ENCODE results near the gene SLC6A5.

The SLC6A5 gene

GRCh38 chr11:20596205-20597153, 2.9 kb upstream of the SLC6A5 start:
- no peak for DNase-seq (ENCODE audit: low read depth in 4 of 4, low spot score in 1 of 4)

GRCh38 chr11:20597154-20597679, 2.2 kb upstream of the SLC6A5 start:
- no peak for DNase-seq (ENCODE audit: low read depth in 4 of 4, low spot score in 1 of 4)

GRCh38 chr11:20597680-20598484, 1.5 kb upstream of the SLC6A5 start:
- DNase-seq (ENCODE audit: low read depth in 4 of 4, low spot score in 1 of 4): no peak

DNA sequence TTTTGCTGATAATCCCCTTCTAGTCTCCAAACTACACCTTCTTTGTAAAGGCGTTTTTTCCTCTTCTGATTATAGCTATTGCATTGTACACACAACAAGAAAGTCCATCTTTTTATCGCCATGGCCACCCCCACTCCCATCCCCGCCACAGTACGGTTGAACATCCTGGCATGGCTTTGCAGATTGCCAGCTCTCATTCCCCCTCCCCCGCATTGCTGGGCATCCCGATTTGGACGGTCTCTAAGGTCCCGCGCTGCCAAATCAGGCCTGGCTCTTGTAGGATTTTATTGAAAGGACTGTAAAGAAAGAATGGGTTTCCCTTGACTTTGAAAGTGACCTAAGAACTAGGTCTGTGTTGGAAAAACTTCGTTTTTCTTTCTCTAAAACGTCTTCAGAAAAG, 916 bp upstream of the SLC6A5 start:
- DNase-seq (ENCODE audit: low read depth in 4 of 4, low spot score in 1 of 4): no peak

DNA sequence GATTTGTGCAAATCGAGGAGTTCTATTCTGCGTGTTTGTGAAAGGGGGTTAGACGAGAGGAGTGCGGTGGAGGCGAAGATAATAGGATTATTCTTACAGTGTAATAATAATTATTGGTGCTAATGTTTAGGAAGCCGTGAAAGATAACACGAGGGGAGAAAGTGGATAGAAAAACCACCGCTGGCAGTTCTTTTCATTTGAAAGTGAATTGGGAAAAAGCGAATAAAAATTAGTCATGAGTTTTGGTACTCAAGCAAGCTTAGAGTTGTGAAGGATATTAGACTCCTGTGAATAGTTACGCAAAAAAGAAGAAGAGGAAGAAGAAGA, 575 bp downstream of the SLC6A5 start:
- DNase-seq (ENCODE audit: low read depth in 4 of 4, low spot score in 1 of 4): no peak

DNA sequence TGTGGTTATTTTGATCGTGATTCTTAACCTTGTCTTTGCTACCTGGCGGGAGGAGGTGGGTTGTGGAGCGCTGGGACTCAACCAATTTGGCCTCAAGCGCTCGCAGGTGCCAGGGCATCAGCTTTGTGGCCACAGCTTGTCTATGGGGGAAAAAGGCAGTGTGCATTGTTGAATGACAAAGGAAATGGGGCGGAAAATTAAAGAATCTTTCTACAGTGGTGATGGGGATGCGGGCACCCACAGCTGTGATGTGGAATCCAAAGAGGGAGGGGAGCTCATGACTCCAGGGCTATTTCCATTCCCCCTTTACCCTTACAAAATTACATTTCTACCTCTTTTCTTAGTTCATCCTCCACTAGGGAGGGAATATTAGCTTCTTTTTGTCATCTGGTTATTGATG, 1.1 kb downstream of the SLC6A5 start:
- DNase-seq (ENCODE audit: low read depth in 4 of 4, low spot score in 1 of 4): no peak

DNA sequence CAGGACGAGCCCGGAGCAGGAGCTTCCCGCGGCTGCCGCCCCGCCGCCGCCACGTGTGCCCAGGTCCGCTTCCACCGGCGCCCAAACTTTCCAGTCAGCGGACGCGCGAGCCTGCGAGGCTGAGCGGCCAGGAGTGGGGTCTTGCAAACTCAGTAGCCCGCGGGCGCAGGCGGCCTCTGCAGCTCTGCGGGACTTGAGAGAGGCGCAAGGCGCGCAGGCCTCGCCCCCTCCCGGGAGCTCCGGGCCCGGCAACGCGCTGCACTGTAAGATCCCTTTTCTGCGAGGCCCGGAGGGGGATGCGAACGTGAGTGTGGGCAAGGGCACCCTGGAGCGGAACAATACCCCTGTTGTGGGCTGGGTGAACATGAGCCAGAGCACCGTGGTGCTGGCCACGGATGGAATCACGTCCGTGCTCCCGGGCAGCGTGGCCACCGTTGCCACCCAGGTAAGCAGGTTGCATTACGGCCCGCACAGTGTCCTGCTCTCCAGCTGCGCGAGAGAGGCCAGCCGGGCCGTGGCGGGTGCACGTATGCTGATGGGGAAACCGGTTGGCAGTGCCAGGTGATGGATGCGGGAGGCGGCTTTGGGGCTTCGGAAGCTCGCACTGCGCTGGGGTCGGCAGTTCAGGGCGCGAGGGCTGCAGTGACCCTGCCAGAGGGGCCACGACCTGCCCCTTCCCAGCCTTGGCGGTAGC, 2.0 kb downstream of the SLC6A5 start:
- DNase-seq (ENCODE audit: low read depth in 4 of 4, low spot score in 1 of 4): no peak

DNA sequence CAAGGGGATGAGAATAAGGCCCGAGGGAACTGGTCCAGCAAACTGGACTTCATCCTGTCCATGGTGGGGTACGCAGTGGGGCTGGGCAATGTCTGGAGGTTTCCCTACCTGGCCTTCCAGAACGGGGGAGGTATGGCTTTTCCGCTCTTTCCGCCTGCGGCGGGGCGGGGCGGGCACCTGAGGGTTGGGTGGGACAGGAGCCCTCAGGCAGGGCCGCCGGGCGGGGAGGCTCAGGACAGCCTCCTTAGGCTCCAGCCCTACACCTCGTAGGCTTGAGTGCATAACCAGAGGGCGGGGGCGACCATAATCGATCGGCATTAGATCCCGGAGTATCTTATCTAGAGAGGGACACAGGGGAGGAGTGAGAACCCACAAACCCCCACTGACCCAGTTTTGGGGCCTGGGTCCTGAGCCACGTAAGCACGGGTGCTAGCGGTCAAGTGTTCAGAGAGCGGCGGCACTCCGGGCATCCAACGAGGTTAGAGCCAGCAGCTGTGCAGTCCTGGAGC, 4.9 kb downstream of the SLC6A5 start:
- DNase-seq (ENCODE audit: low read depth in 4 of 4, low spot score in 1 of 4): no peak

DNA sequence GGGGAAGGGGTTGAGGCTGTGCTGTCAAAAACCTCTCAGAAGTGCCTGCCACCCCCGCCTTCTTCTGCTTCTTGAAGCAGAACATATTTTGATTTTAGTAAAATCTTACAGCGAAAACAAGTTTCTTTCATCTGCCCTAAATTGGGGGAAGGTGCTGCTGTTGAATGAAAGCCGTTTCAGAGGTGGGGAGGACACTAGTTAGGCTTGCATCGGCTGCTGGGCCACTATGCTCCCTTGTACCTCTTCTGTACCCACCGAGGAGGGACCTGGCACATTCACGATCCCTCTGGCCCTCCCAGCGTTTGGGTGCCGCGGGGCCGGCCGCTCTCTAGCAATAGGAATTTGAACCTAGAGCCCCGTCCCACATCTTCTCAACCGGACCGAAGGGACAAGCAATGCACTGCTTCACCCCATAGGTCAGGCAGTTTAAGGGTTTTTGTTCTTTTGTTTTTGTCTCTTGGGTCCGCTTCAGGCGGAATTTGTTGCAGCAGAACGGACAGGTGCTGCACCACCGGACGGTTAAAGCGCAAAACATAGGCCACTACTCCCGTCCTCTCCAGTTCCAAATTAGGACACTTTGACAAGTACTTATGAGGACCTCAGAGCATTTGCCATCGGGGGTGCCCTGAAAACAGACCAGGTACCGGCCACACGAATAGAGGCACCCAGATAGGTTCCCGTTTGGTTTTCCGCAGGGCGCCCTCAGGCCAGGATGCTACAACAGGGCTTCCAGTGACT, 5.6 kb downstream of the SLC6A5 start:
- no peak for DNase-seq (ENCODE audit: low read depth in 4 of 4, low spot score in 1 of 4)

DNA sequence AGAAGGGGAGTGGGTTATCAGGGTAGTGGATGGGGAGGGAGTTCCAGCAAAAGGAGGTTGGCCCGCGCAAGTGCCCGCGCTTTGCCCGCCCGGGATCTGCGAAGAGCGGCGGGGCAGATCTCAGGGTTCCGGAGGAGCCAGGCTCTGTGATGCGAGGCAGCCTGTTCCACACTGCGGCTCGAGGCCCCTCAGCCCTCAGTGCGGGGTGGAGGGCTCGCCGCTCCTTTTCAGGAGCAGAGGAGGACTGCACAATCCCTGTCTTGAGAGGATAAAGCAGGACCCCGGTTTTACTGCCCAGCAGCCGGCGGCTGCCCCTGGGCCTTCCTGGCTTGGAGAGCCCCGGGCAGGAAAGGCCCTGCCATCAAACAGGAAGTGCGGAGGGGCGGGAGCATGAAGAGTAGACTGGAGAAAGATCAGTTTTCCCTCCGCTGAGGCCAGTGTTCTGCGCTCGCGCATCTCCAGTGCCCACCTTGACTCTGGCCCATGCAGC, 6.2 kb downstream of the SLC6A5 start:
- no peak for DNase-seq (ENCODE audit: low read depth in 4 of 4, low spot score in 1 of 4)

GRCh38 chr11:20608934-20609333, 9.5 kb downstream of the SLC6A5 start:
- no peak for DNase-seq (ENCODE audit: low read depth in 4 of 4, low spot score in 1 of 4)

GRCh38 chr11:20609727-20610707, 10.6 kb downstream of the SLC6A5 start:
- DNase-seq (ENCODE audit: low read depth in 4 of 4, low spot score in 1 of 4): peak; percentile 6 to 50 (median 38)

DNA sequence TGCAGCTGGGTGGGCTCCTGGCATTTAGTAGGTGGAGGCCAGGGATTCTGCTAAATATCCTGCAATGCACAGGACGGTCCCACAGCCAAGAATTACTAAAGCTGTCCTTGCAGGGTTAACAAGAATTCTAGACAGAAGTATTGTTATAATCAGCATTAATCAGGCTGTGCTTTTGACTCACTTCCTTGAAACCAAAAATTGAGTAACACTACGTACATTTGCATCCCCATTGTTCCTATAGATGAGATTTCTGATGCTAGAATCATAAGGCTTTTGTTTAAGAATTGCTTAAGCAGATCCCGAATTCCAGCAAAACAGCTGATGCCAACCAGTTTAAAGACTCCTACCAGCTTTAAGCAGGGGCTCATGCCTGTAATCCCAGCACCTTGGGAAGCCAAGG, 11.4 kb downstream of the SLC6A5 start:
- DNase-seq (ENCODE audit: low read depth in 4 of 4, low spot score in 1 of 4): no peak

DNA sequence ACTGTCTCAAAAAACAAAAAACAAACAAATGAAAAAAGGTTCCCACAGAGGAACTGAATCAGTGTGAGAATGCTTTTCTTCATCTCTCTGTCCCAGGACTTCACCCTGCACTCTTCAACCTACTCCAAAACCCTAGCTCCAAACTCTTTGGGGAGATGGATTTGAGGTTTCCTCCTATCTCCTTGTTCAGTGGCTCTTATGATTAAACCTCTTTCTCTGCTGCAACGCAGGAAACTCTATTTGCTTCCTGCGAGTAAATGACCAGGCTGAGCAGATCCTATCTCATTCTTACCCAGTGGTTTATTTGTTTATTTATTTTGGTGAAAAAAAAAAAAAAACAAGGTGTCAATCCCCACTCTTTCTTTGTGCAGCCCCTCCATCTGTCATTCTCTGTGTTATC, 12.0 kb downstream of the SLC6A5 start:
- no peak for DNase-seq (ENCODE audit: low read depth in 4 of 4, low spot score in 1 of 4)

- no peak for DNase-seq (ENCODE audit: low read depth in 4 of 4, low spot score in 1 of 4)
Measured at GRCh38 chr11:20611892-20612291, 12.5 kb downstream of the SLC6A5 start.

DNA sequence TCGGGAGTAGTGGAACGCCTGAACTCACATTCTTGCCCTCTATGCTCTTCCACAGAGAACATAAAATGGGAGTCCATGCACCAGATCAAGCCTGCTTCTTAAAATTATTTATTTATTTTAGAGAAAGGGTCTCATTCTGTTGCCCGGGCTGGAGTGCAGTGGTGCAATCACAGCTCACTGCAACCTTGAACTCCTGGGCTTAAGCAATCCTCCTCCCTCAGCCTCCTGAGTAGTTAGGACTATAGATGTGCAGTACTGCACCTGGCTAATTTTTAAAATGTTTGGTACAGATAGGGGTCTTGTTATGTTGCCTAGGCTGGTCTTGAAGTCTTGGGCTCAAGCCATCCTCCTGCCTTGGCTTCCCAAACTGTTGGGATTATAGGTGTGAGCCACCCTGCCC, 13.0 kb downstream of the SLC6A5 start:
- no peak for DNase-seq (ENCODE audit: low read depth in 4 of 4, low spot score in 1 of 4)

DNA sequence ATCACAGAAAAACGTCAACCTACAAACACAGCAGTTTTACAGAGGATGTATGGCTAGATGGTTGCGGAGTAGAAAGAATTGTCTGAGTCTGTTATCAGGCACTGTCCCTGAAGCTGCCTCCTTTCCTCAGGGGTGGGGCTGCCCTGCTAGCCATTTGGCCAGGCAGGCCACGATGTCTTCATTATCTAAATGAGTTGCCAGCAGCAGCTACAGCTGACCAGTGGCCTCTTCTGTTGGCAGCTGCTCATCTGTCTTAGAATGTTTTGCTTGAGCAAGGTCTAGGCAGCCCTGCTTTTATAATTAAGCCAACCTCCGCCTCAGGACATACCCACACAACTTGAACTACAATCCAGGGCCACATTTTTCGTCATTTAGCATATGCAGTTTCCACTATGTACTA, 17.5 kb downstream of the SLC6A5 start:
- DNase-seq (ENCODE audit: low read depth in 4 of 4, low spot score in 1 of 4): no peak

DNA sequence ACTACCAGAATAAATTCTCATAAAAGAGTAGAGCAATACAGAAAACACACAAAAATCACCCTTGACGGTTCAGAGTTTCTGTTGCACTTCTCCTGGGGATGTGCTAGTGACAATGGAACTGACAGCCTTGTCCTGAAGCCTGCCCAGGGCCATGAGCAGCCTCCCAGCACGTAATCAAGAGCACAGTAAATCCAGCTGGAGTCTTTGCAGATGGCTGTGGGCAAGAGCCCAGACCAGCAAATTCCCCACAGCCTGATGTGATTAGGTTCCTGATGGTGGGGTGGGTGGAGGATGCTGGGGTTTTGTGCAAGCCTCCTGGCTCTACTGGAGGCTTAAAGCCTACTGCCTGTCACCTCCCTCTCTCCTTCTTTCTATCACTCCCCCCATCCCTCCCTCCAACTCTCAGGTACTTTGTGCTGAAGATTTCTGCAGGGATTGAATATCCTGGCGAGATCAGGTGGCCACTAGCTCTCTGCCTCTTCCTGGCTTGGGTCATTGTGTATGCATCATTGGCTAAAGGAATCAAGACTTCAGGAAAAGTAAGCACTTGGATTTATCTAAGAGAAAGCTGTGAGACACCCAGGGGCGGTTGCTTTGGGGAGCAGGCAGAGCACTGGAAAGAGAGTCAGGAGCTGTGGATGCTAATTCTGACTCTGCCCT, 18.1 kb downstream of the SLC6A5 start:
- no peak for DNase-seq (ENCODE audit: low read depth in 4 of 4, low spot score in 1 of 4)

DNA sequence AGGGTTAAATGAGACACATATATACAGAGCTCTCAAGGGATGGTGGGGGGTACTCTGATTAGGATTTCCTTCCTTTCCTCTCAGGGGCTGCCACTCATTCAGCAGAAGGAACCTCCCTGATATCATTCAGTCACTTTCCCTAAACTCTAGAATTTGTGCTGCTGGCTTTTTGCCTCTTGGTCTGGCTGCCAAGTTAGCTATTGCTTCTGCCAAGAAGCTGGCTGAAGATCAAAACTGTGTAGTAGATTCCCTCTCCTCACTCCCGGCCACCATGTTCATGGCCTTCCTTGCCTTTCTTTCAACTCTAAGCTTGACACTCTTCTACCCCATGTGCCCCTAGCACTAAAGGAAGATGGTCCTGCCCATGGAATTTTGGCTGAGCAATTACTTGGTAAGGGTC, 18.7 kb downstream of the SLC6A5 start:
- DNase-seq (ENCODE audit: low read depth in 4 of 4, low spot score in 1 of 4): no peak

Data from stimulated activated CD4-positive, alpha-beta T cell treated with anti-CD3 and anti-CD28 coated beads, Interleukin-1b, Interleukin-23, amount 100 ng/mL, for 24 hours (primary cell).